GM19455 (cell line): ENCODE measurements around the gene DNASE2B.

ENCODE experiments used
- ATAC-seq: cut with Tn5 transposase; IDR thresholded peaks from one replicate; pipeline ENCODE4 v1.9.1; 2021; ENCODE audit not compliant: unreplicated experiment

DNASE2B gene

DNA sequence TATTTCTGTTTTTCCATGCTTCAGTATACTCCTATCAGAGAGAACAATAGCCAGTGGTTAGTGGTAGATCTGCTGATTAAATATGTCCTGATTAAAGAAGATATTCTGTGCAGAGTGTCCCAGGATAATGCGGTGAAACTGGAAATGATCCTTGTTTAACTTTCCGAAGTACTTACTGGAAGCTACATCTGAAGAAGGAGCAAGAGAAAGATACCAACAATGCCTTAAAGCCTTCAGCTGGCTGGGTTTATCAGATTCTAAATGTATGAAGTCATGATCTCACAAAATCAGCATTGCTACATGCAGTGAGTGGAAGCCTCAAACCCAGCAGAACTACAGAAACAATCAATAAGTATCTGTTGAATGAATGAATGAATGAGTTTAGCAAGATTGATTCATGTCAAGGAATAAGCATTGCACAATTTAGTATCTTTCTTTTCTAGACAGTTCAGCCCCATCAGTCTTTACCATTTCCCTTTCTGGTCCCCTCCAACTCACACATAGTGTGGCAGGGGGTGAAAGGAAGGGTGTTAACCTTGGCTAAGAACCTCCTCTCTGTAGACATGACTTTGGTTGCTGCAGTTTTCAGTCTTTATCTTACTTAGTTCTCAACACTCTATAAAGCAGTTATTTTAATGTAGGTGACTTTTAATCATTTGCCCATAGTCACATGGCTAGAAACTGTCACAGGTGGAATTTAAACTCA, 24.7 kb upstream of the DNASE2B start:
- no peak for ATAC-seq

DNA sequence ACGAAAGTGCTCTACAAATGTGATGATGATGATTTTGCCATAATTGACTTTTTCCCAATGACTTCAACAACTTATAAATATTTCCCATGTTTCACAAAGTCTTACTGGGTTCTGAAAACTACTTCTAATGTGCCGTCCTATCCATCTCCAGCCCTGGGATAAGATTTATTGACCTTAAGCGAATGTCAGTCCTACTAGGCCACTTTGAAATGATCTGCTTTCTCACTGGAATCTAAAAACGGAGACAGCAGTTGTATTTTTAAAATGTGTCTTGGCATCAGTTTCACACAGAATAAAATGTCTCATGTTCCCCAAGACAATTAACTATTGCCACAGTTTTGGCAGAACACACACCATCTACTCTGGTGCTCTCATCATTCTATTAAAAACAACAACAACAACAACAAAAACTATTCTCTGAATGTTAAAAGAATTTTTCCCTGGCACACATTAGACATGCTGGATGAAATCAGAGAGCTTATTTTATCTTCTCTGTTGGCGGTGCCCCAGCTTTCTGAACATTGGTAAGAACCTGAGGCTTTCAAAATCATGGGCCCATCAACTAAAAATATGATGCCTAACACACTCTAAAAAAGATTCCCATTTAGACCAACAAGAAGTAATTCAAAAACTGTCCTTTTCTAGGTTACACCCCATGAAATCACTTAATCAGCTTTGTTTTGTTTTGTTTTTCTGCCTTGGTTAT, 23.1 kb upstream of the DNASE2B start:
- ATAC-seq: no peak

- no peak for ATAC-seq
Observed at GRCh38 chr1:84376000-84376910, 22.0 kb upstream of the DNASE2B start.

DNA sequence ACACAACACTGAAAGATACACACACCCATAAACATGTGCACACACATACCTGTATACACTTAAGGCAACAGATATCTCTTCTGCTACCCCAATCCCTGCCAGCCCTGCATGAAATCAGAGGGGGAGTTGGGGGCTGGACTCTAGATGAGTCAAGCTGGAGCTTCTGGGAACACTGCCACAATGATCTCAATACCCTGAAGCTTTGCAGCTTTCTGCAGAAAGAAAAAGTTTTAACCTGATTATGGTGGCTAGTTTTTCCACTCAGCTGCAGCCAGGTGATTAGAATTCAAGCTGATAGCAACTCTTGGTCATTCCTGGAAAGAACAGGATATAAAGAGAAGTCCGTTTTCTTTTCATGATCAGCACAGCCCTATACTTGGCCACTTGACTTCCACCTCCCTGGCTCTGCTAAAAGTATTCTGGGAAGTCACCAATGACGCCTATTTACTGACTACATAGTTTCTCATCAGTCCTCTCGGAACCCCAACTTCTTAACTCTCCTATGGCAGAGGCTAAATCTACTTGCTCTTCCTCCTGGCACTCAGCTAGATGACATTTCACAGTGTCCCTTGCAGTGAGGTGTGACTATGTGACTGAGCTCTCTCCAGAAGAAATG, 20.7 kb upstream of the DNASE2B start:
- ATAC-seq: no peak

DNA sequence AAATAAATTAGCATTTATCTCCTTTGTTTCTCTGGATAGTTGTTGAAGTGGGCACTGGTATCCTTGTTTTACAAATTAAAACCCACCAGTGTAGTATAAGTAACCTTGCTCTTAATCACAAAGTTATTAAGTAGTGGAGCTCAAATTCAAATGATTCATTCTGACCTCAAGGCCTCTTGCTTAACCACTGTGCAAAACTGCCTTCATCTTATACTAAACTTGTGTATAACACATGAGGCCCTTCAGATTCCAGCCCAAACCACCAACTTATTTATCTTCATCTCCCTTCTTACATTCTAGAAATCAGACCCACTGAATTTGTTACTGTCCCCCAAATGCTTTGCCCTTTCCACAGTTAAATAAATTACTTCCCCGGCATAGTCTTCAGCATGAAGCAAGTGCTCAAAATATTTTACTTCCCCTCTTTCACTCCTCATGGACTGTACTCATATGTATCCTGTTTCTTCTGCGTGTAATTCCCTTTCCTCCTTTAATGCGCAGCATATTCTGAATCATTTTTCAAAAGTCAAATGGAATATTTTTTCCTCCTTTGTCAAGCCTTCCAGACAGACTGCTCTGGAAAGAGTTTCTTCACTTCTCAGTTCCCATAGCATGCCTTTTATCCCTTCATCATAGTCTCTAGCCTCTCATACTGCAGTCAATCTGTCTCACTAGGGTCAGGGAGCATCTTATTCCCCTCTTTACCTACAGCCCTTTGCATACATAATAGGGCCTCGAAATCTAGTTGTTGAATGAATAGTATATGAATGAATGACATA, 19.0 kb upstream of the DNASE2B start:
- no peak for ATAC-seq

DNA sequence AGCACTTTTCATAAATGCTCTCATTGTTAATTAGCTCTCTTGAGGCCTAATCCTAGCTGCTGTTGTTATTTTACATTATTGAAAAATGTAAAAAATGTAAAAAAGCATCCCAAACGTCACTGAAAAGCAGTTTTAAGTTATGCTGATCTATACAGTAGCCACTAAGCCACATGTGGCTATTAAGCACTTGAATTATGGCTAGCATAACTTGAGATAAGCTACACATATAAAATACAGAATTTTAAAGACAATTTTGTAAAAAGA, 18.4 kb upstream of the DNASE2B start:
- no peak for ATAC-seq

DNA sequence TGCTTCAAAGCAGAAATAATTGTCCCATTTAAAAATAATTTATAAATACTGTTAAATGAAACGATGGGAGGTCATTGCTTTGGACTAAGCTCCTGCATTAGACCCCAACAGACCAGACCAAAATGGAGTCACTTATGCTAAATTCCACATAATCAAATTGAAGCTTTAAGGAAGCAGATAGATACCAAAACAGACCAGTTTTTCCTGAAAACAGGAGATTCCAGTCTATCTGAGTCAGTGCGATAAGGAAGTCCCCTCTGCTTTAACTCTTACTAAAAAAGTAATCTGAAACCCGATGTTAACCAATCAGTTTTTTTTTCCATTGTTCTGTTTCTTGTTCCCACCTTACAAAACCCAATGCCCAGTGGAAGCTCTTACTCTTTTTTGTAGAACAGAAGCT, 16.2 kb upstream of the DNASE2B start:
- no peak for ATAC-seq

- no peak for ATAC-seq
Observed at GRCh38 chr1:84385347-84385746, 12.9 kb upstream of the DNASE2B start.

DNA sequence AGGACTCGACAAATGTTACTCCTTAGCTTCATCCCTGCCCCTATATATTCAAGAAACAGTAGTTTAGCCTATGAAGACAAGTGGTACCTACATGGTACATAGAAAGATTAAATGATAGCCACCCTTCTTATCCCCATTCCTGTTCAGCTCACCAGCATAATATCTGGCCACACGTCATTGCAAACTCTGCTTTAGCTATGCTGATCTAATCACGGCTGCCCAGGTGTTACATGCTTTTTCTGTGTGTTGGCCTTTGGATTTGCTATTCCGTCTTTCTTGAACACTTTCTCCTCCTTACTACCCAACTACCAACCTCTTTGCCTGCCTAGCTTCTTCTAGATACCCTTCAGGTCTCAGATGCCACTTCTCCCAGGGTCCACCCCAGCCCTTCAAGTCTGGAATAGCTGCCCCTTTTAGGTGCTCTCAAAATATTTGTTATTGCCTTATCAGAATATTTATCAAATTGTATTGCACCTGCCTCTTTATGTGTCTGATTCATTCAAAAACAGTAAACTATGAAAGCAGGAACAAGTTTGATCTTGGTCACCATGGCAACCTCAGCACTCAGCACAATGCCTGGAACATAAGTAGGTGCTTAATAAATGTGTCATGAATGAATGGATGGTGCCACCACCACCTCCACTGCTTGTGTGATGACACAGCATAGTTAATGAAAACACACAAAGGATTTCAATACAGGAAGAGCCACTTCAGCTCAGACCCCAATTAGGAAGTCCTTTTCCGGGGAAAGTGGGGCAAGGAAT, 11.4 kb upstream of the DNASE2B start:
- no peak for ATAC-seq

DNA sequence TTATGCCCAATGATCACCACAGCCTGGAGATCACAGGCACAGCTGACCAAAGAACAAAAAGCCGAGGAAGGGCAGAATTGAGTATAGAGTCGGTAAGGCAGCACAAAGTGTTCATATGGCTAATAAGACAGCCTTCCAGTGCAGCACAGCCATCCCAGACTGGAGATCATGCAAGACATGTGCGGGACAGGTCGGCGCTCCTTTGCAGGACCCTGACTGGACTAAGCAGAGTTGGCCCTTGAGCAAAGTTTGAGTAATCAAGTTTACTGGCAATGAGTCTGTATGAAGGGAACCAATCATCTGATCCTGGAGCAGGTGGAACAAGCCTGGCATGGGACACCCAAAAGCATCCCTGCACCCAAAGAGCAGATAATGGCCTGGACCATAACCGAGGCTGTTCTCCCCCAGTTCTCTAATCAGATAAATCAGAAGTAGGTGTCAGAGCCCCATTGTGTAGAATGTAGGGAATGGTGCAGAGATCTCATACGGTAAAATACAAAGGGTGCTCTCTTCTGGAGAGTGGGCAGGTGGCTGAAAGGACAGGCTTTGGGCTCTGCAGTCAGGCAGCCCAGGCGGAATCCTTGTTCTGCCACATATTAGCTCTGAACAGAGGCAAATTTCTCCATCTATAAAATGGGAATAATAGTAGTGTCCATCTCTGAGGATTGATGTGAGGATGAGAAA, 10.7 kb upstream of the DNASE2B start:
- ATAC-seq: no peak

DNA sequence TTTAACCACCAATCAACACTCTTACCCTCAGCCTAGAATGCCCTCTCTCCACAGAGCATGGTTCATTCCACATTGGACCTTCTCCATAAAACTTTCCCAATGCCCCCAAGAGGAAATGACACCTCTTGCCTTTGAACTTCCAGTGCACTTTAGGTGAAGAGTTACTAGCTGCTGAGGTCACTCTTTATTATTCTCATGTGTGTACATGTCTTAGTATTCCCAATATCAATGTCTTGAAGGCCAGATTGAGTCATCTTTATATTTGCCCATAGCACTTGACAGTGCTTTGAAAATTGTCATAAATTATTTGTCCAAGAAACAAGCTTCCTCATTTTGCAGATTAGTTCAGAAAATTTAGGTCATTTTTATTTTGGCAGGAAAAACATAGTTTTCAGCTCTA, 8.1 kb upstream of the DNASE2B start:
- ATAC-seq: no peak

DNA sequence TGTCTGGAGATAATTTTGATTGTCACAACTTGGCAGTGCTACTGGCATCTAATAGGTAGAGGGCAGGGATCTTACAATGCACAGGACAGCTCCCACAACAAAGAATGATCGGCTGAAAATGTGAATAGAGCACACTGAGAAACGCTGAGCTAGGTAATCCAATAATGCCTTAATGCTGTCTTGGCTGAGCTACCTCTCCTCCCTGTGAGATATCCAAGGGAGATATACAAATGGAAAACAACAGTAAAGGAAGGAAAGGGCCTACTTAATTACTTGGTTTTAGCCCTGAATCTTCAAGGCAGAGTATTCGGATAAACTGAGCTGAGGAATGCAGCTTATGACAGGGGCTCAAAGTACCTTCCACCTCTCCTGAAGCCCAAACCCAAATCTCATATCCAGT, 2.9 kb downstream of the DNASE2B start:
- ATAC-seq: no peak

DNA sequence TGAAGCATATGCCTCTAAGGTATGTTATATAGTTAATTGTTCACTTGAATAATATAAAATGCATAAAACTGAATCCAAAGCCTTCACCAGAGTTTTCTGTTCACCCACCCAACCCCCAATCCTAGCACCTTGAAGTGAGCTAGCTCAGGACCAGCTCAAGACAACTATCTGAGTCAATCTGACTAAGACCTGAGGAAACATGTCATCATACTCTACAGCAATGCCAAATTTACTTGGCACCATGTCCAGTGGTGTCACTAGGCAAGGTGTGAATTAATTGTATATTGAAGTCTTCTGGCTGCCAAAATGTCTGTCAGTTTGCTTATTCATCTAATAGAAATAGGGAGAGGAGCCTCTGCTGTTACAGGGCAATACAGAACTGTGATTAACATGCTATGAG, 3.8 kb downstream of the DNASE2B start:
- no peak for ATAC-seq

DNA sequence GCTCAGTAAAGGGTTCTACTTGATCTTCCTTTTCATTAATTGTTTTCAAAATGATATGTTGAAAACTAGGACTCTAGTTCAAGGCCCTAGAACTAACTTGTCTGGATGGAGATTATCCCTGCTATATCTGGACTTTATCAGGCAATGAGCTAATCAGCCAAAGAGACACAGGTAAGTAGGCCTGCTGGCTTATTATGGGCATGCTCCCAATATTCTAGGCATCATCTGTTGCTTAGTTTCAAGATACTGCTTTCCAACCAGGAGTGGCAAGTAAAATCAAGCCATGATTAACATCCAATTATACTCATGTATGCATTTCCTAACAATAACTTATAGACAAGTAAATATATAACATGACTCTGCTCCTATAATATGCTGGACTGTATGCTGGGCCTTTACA, 4.2 kb downstream of the DNASE2B start:
- ATAC-seq: no peak

DNA sequence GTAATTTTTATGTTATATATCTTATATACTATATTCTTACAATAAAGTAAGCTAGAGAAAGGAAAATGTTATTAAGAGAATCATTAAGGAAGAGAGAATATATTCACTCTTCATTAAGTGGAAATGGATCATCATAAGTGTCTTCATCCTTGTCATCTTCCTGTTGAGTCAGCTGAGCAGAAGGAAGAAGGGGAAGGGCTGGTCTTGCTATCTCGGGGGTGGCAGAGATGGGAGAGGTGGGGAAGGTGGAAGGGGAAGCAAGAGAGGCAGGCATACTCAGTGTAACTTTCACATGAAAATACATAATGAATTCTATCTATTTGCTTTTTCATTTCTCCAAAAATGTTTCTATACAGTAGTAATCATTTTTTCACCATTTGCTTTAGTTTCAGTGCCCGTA, 5.1 kb downstream of the DNASE2B start:
- ATAC-seq: no peak

DNA sequence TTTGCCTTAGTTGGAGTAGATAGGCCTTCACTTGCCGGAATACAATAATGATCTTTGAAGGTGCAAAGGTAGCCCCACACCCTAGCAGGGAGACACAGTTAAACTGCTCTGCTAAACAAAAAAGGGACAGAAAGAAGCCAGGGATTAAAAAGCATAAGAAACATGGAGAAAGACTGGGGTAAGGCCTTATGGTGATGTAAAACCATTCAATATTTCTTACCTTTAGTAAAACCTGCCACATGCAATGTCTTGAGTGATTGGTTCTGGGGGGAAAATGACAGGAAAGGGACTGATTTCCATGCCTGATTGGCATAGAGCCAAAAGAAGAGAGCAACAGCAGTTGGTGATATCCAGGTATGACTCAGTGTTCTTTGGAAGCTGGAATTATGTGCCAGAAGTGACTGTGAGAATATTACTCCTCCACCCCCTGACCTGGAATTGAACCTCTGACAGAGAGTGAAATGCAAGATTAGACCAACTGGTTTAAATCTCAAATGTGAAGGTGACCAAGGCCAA, 8.1 kb downstream of the DNASE2B start:
- no peak for ATAC-seq

DNA sequence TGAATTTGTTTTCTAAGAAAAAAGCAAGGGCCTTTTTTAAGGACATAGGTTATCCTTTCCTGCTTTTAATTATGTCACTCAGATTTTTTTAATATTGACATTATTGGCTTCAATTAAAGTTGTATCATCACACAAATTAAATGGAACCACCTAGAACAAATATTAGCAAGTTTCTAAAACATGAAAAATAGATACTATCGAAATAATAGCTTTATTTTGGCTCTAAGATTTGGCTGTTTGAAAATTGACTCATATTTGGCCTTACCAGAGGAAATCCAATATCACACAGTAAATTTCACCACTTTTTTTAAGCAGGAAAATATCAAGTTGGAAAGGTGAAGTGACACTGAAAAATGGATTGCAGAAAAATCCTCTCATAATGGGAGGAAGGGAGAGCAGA, 9.2 kb downstream of the DNASE2B start:
- ATAC-seq: no peak

DNA sequence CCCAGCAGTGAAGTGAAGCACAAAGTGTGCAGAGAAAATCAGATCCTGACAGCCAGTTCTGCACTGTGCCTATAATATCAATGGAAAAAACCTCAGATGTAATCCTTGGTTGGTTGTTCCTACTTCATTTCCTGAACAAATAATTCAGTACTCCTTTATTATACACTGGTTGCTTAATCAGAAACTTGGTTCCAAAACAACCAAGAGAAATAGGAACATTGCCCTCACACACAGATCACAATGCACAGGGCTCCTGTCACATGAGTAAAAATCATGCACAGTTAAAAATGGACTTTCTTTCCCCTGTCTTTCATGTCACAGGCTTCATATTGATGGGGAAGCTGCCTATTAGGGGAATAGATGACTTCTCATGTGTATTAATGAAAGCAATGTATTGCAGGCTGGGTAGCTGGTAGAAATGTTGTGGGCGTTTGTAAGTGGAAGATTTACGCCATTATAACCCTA, 9.7 kb downstream of the DNASE2B start:
- ATAC-seq: no peak

DNA sequence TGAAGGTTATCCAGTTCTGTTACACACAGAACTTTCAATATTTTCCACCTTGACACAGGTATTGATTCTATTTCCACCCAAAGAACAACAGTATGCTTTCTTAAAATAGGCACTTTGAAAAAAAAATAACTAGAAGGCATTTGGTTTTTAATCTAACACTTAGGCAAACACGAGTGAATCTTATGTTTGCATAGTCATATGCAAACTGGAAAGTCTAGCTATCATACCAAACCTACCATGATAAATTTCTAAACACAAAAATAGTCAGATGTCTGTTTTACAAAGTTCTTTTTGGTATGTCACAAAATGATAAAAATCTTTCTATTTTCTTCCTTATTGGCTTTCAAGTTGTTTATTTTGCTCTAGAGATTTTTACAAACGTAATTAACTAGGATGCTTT, 11.6 kb downstream of the DNASE2B start:
- no peak for ATAC-seq
